Stimulated activated CD8-positive, alpha-beta memory T cell treated with anti-CD3 and anti-CD28 coated beads, Interleukin-2, amount 100 ng/mL, for 48 hours (primary cell): Measurements from ENCODE around the gene TTC34.

Experiments
- DNase-seq, 2 donors: peaks; one replicate each; pipeline ENCODE4 v3.0.0-alpha.2; 2020; ENCODE audit warnings: low read depth in 2 of 2

The TTC34 gene

DNA sequence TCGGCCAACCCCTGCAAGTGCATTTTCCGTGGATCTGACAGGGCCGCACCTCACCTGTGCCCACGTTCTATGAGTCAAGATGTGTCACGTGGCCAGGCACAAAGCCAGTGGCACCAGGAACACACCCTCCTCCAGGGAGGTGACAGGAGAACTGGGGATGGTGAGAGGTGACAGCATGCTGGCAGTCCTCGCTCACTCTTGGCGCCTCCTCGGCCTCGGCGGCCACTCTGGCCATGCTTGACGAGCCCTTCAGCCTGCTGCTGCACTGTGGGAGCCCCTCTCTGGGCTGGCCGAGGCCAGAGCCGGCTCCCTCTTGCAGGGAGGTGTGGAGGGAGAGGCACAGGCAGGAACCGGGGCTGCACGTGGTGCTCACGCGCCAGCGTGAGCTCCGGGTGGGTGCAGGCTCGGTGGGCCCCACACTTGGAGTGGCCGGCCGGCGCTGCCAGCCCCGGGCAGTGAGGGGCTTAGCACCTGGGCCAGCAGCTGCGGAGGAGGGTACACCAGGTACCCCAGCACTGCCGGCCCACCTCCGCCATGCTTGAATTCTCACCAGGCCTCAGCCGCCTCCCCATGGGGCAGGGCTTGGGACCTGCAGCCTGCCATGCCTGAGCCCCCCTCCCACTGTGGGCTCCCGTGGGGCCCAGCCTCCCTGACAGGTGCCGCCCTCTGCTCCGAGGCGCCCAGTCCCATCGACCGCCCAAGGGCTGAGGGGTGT lies 11.6 kb upstream of the TTC34 start:
- DNase-seq: no peak

DNA sequence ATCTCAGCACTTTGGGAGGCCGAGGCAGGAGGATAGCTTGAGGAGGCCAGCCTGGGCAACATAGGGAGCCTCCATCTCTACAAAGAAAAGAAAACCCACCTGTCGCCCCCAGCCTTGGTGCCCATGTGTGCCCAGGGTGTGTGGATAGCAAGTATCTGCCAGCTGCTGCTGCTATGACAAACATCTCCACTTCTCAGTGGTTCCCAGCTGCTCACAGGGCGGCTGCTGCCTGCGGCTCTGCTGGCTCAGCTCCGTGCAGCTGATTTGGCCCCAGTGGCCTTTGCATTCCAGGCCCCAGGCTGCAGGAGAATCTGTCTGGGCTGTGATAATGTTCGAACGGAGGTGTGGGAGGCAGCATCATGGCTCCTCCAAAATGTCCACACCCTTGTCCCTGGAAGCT lies 10.6 kb upstream of the TTC34 start:
- DNase-seq: no peak

- no peak for DNase-seq
These were observed 10.0 kb upstream of the TTC34 start for GRCh38 chr1:2811533-2811918.

DNA sequence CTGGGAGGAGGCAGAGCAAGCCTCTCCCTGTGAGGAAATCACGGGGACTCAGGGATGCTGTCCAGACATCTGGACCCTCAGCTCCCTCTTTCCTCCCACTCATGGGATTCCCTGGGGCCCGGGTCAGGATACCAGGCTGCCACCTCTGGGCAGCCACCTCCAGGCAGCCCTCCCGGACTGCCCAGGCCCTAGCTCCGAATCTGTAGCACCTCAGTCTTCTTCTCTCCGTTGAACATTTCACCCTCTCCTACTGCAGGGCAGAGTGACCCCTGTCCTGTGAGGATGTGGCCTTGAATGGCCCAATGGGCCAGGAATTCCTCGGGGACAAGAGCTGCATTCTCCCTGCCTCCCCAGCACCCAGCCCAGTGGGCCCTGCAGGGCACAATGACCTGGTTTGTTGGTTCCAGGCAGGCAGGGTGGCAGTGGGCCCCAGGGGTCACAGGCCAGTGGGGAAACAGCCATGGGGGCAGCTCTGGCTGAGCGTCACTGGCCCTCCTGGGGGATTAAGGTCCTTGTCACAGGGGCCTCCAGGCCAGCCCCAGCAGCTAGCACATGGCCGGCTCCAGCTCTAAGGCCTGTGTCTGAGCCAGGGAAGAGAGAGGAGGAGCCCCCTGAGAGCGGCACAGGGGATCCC lies 9.5 kb upstream of the TTC34 start:
- DNase-seq: no peak

- no peak for DNase-seq
These were observed 8.8 kb upstream of the TTC34 start for GRCh38 chr1:2810281-2810680.

GRCh38 chr1:2809656-2810055 lies 8.2 kb upstream of the TTC34 start:
- no peak for DNase-seq

DNA sequence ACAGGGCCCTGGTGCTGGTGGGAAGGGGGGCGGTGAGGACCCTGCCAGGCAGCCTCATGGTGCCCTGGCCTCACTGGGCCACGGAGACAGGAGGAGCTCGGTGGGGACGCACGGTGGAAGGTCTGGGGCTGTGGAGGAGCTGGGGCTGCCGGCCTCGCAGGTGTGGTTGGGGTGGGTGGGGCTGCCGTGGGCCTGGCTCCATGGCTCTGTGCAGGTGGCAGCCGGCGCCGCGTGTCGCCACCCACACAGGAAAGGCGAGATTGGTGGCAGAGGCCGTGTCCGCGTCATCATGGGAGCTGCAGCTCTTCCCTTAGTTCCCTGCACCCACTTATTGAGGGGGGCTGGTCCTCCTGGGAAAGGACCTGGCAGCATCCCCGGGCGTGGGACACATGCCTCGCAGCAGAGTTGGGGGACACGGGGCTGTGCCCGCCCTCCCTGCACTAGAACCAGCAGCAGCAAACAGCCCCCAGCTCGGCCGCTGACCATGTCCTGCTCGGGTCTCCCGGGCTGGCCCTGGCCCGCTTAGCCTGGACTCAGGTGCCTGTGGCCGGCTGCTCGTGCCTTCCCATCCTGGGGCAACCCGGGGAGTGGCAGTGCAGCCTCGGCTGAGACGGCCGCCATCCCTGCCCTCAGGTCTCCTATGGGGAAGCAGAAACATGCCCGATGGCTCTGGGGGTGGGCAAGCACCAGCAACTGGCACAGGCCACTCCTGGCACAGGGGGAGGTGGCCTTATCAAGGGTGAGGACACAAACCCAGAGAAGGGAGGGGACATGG lies 7.5 kb upstream of the TTC34 start:
- DNase-seq: no peak

DNA sequence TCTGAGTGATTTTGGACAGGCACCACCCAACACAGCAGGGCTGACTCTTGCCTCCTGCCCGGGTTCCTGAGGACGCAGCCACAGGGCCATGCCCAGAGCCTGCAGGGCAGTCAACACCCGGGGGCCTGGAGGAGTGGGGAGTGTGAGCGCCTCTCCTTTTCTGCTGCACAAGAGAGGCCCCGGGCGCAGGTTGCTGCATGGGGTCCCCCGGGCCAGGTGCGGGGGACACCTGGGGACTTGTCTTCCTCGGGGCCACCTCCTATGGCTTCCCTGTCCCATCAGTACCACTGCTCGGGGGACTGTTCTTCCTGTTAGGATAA lies 6.9 kb upstream of the TTC34 start:
- no peak for DNase-seq

DNA sequence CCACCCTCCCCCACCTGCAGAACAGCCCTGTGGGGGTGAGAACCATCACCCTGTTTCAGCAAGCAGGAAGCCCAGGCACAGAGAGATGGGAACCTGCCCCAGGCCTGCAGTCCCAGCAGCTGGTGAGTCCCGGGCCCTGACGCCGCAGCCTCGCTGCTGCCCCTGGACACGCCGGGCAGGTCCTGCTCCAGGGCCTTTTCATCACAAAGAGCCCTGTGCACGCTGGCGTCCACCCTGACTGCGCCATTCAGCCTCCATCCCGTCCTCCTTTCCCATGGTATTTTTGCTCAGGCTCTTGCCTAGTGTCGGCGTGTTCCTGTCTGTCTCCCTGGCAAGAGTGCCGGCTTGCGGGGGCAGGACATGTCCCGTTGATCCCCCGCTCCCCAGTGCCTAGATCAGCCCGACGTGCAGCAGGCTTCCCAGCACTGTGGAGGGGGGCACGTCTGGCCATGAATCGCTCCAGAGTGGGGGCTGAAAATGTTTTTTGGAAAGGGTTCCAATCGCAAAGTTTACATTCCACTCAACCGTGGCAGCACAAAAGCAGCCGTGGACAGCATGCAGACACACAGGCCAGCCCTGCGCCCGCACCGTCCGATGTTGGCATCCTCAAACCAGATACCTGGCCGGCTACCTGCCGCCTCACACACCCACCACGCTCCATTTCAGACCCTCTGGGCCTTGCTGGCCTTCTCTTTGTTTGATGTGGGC lies 6.3 kb upstream of the TTC34 start:
- no peak for DNase-seq

GRCh38 chr1:2807036-2807435 lies 5.5 kb upstream of the TTC34 start:
- DNase-seq: no peak

GRCh38 chr1:2806591-2806990 lies 5.1 kb upstream of the TTC34 start:
- no peak for DNase-seq

DNA sequence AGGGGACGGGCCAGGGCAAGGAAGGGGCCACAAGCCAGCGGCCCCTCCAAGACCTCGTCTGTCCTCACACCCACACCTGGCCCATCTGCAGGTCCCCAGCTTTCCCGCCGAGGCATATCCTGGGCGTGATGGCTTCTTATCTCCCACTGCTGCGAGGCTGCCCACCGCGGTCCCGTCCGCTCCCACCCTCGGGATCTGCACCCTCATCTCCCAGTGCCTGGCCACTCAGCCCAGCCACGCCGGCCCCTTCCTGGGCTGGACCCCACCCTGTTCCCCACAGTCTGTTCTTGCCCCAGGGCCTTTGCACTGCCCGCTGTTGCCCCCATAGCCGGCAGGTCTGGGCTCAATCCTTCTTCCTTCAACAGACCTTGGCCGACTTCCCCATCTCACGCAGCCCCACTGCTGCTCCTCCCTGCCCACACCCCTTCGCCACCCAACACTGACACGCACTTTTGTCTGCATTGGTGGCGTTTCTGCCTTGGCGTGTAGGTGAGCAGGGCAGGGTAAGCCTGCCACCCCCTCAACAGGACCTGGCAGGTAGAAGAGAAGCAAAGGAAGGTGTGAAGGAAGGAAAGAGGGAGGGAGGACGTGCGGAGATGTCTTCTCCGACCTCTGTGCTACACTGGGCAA lies 4.4 kb upstream of the TTC34 start:
- DNase-seq: no peak

DNA sequence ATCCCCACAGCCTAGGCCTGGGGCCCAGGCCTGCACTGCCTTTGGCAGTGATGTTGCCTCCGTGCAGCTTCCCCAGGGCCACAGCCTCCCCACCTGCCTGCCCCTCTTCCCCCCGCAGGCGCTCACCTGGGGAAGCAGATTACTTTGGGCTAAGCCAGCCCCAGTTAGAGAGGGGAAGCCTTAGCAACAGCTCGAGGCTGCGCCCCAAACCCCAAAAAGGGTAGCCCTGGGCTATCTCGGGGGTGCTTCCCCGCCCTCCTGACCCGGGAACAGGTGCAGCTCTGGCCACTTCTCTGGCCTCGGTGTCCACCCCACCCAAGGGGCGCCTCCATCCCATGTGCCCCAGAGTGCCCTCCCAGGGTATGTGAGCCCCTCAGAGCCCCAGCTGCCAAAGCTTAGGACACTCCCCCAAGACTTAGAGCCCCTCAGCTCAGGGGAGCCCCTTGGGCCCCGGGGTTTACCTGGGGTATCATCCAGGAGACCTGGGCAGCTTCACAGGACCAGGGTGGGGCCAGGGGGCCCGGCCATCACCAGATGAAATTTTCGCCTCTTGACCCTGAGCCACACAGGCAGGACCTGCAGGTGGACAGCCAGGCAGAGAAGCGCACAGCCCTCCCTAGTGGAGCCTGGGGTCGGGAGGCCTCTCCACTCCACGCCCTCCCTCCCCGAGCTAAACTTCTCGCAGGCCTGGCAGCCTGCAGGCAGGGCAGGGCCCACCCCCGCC lies 3.3 kb upstream of the TTC34 start:
- no peak for DNase-seq

DNA sequence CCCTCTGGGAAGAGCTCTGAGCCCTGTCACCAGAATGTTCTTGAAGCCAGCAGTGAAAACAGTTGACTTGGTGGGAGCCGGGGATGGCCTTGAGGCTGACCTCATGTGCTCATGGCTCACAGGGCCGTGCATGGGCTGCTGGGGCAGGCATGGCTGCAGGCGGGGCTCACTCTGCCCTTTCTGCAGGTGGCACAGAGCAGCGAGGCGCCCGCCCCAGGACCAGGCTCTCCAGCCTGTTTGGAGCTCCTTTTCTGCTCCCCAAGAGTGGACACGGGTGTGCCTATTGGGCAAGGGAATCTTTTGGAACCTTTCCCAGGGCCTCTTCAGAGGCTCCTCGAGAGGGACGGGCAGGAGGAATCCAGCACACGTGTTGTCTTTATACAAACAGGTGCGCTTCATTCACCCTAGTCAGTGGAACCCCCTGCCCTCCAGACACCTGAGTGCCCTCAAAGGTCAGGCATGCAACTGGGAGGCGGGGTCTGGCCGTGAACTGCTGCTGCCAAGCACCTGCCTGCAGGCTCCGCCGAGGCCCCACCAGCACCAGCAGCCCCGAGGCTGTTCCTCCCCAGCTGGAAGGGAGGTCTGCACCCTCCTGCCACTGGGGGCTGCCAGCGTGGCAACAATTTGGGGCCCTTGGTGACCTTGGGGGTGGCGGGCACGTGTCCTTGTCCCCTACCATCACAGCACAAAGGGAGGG lies 2.6 kb upstream of the TTC34 start:
- DNase-seq: no peak

- DNase-seq: no peak
These were observed 1.8 kb upstream of the TTC34 start for GRCh38 chr1:2803086-2803930.

DNA sequence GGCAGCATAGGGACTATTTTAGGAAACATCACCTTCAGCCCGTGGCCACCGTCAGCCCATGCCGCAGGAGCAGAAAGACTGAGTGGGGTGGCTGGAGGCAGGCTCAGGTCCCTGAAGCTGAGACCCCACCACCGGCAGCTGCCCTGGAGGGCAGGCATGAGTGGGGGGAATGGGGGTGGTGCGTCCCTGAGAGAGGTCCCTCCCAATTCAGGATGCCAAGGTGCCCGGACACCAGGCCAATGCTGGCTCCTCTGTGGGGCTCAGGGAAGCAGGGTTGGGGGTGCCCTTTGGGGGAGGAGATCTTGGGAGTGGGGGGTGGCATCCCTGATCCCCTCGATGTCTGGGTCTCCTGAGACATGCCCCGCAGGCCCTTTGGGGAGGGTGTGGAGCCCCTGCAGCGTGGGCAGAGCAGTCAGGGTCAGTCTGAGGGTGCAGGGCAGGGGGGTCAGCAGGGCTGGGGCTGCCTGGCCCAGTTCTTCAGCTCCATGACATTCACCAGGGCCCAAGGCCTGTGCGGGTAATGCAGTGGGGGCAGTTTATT lies 998 bp upstream of the TTC34 start:
- no peak for DNase-seq

DNA sequence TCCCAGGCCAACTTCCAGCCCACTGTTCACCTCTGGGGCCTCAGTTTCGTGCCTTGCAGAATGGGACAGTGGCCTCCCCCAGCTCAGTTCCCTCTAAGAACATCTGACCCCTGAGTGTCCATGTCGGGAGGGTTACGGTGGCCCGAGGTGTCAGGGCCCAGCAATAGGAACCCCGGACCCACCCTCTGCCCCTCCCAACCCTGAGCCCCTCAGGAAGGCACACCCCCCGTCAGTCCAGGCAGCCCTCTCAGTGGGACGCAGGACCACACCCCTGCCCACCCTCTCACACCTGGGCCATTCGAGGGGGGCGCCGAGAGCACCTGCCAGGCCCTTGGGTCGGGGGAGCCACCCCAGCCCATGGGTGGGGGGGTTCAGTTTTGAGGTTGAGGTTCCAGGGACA lies 447 bp downstream of the TTC34 start:
- DNase-seq: no peak

GRCh38 chr1:2800664-2801045 lies 838 bp downstream of the TTC34 start:
- DNase-seq: no peak

DNA sequence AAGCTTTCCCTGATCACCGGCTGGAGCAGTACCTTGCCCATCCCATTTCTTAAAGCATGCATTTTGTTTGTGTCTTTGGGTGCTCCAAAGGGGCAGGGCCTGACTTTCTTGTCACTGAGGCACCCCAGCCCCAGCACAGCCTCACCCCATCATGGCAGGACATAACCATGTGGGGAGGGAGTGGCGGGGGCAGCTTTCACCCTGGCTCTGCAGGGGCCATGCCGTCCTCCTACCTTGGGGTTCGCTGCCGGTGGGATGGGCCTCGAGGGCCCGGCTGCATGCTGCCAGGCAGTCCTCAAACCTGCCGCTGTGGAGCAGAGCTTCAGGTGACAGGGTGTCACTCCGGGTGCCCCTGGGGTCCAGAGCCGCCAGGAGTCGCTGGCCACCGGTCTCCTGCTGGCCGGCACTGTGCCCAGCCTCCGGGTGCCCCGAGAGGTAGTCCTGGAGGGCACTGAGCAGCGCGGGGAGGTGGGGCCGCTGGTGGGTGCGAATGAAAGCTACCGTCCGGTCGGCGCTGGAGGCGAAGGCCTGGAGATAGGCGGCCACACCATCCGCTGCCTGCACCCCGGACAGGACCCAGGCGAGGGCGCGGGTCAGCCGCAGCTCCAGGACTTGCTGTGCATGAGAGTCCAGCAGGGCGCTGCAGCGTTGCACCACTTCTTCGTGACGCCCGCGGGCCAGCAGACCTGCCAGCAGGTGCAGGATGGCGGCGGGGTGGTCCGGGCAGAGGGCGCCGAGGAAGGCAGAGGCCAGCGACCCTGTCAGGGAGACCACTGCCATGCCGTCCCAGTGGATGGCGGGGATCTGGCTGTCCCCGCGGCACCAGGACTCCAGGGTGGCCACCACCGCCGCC lies 1.5 kb downstream of the TTC34 start:
- no peak for DNase-seq
